Ramos (cell line): Measurements from ENCODE around the gene LYRM2.

ENCODE experiments used
- in situ Hi-C: fragments of 300-500 bp; cut with MboI; formaldehyde crosslinking; loops from one replicate; pipeline ENCODE4 v1.14.3; 2022; ENCODE audit warnings: low sequenced_read_pairs; ENCODE audit not compliant: unreplicated experiment

The LYRM2 gene

GRCh38 chr6:89564752-89565427, 73.7 kb downstream of the LYRM2 start:
- in situ Hi-C loops: no loop called here

GRCh38 chr6:89563866-89564265, 74.7 kb downstream of the LYRM2 start:
- in situ Hi-C loops: no loop called here

GRCh38 chr6:89562093-89562973, 76.2 kb downstream of the LYRM2 start:
- in situ Hi-C loops: no loop called here

DNA sequence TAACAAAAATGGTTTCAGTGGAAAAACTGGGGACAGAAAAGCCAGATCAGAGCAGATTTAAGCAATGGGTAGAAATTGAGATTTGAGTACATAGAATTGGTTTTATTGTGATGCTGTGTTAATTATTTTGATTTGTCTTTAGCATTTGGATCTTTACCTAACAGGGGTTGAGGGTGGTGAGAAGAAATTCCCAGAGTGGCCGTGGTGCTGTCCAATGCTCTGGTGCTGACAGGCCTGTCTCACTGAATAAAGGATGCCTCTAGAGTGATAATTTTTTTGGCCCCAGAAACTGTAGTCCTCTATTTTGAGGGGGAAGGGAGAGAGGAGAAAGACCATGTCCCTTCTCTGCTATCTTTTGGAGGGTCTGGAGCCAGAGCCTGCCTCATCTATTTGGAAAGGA, 79.1 kb downstream of the LYRM2 start:
- in situ Hi-C loops: no loop called here

DNA sequence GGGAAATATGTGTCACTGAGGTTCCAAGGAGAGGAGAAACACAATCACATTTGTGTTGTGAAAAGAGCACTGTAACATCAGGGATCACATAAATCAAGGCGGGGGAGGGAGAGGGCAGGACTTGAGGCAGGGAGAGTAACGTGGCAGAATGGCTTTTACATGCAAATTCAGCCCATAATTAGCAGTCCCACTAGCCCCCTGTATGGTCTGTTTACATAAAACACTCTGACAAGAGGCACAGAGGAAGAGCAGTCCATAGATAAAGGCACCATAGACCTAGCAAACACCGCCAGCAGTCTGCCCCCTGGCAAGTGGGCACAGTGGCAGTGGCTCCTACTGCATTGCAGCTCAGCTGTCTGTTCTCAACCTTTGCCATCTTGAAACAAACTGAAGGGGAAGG, 82.7 kb downstream of the LYRM2 start:
- in situ Hi-C loops: no loop called here

DNA sequence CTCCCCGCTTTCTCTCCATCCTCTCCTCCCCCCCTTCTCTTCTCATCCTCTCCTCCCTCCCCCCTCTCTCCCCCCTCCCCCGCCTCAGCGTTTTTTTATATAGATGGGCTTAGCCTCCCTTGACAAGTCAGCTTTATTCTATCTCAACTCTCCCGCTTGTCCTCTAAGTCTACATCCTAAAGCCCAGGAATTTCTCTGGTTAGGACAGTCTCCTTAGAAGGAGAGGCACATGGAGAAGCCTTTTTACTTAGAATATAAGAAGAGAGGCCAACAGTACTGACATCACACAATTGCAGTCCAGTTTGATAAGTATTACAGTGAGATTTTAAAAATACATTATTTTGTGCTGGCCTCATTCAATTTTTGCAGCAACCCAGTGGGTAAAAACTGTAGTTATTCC, 83.5 kb downstream of the LYRM2 start:
- in situ Hi-C loops: no loop called here

GRCh38 chr6:89554106-89554505, 84.4 kb downstream of the LYRM2 start:
- in situ Hi-C loops: no loop called here

DNA sequence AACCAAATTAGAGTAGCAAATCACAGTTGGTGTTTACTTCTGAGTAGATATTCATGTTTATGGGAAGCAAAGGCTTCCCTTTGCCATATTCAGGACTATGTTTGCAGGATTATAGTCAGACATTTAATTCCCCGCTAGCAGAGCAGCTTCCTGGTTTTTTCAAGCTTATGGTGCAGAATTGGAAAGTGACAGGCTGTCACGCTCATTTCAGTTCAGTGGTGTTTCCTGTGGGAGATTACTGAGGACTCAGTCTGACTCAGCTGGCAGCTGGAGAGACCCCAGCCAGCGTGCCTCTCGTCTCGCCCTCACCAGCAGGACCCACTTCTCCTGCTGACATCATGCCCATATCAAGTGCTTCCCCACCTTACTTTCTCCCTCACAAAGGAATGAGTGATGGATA, 85.1 kb downstream of the LYRM2 start:
- in situ Hi-C loops: no loop called here

GRCh38 chr6:89547281-89547680, 91.3 kb downstream of the LYRM2 start:
- in situ Hi-C loops: no loop called here

DNA sequence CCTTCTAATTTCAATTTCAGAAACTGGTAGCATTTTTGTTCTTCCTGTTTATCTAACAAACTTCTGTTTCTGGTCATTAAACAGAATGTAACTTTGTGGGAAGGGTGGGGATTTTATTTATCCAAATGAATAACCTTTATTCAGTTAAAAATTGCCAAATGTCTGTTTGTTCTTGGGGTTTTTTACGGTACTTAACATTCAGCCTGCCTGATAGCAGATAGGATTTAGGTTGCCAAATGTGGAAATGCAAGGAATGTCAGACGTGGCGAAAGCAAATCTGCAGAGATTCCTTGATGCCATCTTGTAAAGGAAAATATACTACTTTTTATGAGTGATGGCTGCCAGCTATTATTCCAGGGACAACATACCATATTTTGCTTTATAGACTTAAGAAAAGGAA, 95.7 kb downstream of the LYRM2 start:
- in situ Hi-C loops: no loop called here

DNA sequence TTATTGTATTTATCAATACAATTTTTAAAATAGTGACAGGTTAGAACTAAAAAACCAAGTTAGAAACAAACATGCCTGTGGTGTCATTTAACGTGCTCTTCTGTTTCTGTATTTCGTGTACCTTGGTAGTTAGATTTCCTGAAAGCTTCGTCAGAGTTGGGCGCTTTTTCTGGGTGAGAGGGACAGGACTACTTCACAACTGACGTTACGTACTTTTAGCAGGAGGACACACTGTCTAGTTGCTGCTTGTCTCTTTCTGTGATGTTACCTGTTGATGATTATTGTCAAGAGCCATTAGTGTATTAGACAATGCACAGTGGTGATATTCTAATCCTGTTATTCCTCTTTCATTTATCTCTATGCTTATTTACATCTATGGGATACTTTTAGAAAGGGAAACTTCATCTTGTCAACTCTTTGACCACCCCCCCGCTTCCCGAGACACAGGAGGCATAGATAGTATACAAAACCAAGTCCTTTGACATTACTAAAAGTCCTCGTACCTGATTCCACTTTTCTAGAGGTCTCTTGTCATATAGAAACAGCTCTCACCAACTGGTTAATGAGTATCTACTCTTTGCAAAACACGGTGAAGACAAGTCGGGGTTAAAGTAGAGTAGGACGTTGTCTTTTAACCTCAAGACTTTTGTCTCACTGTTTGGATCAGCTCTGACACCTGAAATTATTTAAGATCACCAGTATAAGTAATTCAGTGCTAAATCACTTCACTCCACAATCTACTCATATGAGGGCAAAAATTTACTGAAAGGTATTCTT, 96.3 kb downstream of the LYRM2 start:
- in situ Hi-C loops: no loop called here

DNA sequence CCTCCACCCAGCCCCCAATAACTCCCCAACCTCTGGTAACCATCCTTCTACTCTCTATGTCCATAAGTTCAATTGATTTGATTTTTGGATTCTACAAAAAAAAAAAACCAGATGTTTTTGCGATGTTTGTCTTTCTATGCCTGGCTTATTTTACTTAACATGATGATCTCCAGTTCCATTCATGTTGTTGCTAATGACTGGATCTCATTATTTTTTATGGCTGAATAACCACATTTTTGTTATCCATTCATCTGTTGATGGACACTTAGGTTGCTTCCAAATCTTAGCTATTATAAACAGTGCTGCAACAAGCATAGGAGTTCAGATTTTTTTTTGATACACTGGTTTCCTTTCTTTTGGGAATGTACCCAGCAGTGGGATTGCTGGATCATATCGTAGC, 98.8 kb downstream of the LYRM2 start:
- in situ Hi-C loops: no loop called here

GRCh38 chr6:89536231-89536630, 102.3 kb downstream of the LYRM2 start:
- in situ Hi-C loops: no loop called here

GRCh38 chr6:89530982-89531381, 107.6 kb downstream of the LYRM2 start:
- in situ Hi-C loops: no loop called here

- in situ Hi-C loops: no loop called here
Observed at GRCh38 chr6:89528866-89529265, 109.7 kb downstream of the LYRM2 start.

DNA sequence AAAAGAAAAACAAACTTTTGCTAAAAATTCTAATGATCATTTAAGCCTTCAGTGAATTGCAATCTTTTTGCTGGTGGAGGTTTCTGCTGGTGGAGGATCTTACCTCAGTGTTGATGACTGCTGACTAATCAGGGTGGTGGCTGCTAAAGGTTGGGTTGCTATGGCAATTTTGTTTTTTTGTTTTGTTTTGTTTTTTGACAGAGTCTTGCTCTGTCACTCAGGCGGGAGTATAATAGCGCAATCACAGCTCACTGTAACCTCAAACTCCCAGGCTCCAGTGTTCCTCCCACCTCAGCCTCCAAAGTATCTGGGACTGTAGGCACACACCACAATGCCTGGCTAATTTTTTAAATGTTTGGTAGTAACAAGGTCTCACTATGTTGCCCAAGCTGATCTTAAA, 110.9 kb downstream of the LYRM2 start:
- in situ Hi-C loops: no loop called here

- in situ Hi-C loops: no loop called here
Observed at GRCh38 chr6:89526563-89526869, 112.0 kb downstream of the LYRM2 start.

GRCh38 chr6:89525786-89526562, 112.6 kb downstream of the LYRM2 start:
- in situ Hi-C loops: no loop called here

GRCh38 chr6:89522778-89523177, 115.8 kb downstream of the LYRM2 start:
- in situ Hi-C loops: no loop called here

GRCh38 chr6:89520736-89521135, 117.8 kb downstream of the LYRM2 start:
- in situ Hi-C loops: no loop called here
